HG03064 (cell line): ENCODE results near the gene RSAD1.

Source experiments
- ATAC-seq: cut with Tn5 transposase; IDR thresholded peaks from one replicate; pipeline ENCODE4 v1.9.1; 2021; ENCODE audit warnings: low read depth; ENCODE audit not compliant: unreplicated experiment

RSAD1 gene

GRCh38 chr17:50478391-50479381 lies at the start of gene RSAD1:
Gene RSAD1, plus strand, starts transcription at chr17:50478860. Its CDS starts 25 bp downstream, at chr17:50478885.
- peak; percentile 78 for ATAC-seq

- no peak for ATAC-seq
Observed at GRCh38 chr17:50429793-50430192, 48.9 kb upstream of the RSAD1 start.

GRCh38 chr17:50430821-50431618 lies 47.6 kb upstream of the RSAD1 start:
- ATAC-seq, result no peak

- ATAC-seq, result no peak
Observed at GRCh38 chr17:50432125-50432762, 46.4 kb upstream of the RSAD1 start.

- no peak for ATAC-seq
Observed at GRCh38 chr17:50437409-50437808, 41.3 kb upstream of the RSAD1 start.

GRCh38 chr17:50439008-50439407 lies 39.7 kb upstream of the RSAD1 start:
- no peak for ATAC-seq

- no peak for ATAC-seq
Observed at GRCh38 chr17:50440172-50440837, 38.4 kb upstream of the RSAD1 start.

- no peak for ATAC-seq
Observed at GRCh38 chr17:50440838-50441829, 37.5 kb upstream of the RSAD1 start.

DNA sequence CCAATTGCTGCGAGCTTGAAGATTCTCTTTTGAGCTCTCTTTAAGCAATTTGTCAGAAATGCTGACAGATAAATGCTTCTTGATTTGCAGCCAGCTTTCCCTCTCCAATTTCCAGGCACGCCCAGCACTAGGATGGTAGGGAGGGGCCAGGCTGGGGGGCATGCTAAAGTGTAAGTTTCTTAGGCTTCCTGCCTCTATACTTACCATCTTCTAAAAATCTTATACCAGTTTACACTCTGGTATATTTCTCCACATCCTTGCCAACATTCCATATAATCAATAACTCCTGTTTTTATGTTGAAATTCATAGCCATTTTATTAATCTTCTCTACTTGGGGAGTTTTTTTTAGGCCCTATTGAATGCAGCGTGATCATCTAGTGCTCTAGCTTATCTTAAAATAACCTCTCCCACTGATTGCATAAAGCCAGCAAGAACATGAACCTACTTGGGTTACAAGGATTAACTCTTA lies 35.1 kb upstream of the RSAD1 start:
- ATAC-seq, result no peak

DNA sequence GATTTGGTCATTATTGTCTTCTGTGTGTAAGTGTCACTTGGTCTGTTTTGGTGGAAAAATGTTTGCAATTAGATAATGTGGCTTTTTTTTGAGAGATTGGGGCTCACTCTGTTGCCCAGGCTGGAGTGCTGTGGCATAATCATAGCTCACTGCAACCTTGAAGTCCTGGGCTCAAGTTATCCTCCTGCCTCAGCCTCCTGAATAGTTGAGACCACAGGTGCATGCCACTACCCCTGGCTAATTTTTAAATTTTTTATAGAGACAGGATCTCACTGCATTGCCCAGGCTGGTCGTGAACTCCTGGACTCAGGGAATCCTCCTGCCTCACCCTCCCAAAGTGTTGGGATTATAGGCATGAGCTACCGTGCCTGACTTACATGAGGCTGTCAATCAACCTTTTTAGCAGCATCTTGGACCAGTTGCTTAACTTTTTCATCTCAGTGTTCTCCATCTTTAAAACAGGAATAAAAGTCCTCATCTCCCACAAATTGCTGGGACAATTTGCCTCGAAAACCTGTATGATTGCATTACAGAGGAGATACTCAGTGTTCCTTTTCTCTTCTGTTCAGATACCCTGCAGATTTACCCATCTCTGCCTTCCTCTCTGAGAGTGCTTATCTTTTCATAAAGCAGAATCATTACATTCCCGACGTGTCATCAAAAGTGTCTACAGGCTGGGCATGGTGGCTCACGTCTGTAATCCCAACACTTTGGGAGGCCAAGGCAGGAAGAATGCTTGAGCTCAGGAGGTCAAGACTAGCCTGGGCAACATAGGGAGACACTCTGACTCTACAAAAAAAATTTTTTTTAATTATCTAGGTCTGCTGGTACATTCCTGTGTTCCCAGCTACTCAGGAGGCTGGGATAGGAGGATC lies 33.6 kb upstream of the RSAD1 start:
- no peak for ATAC-seq

- ATAC-seq, result no peak
Observed at GRCh38 chr17:50445730-50446325, 32.8 kb upstream of the RSAD1 start.

DNA sequence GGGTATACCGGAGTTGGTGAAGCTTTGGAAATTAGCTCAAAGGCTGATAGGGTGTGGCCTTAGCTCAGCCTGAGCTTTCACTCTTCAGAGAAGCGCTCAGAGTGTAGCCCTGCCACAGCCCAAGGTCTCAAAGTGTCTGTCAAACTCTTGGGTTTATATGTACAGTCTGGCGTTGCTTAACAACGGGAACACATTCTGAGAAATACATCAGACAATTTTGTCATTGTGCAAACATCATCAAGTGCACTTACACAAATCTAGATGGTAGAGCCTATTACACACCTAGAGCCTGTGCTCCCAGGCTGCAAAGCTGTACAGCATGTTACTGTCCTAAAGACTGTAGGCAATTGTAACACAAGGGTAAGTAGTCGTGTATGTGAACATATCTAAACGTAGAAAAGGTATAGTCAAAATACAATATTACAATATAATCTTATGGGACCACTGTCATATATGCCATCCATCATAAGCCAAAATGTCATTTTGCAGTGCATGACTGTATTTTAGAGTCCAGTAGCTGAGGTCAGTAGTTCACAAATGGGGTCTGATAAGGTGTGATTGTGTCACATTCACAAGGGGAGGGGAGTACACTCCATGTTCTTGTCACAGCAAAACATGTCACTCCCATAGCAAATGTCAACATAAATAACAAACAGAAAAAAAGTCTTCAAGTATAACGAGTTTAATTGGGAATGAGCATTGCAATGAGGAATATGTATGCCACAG lies 30.6 kb upstream of the RSAD1 start:
- ATAC-seq, result no peak

GRCh38 chr17:50448643-50449042 lies 30.0 kb upstream of the RSAD1 start:
- no peak for ATAC-seq

DNA sequence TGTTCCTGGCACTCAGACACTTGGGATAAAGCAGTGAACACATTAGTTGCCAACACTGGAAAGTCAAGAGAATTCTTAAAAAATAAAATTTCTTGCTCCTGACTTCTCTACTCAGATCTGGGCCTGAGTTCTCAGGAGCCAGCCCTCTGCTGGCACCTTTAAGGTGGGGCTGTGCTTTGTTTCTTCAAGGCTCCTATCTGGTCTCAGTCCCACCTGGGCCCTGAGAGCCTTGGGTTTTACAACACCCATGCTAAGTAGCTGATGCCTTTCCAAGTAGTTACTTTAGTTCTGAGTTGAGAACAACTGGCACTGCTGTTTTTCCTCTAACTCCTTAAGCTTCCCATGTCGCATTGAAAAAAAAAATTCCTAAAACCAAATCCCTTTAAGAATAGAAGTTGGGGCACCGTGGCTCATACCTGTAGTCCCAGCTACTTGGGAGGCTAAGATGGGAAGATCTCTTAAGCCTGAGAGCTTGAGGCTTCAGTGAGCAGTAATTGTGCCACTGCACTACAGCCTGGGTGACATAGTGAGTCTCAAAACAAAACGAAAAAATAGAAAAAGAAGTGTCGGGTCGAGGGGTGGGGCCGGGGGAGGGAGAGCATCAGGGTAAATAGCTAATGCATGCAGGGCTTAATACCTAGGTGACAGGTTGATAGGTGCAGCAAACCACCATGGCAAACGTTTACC lies 26.6 kb upstream of the RSAD1 start:
- ATAC-seq, result no peak

DNA sequence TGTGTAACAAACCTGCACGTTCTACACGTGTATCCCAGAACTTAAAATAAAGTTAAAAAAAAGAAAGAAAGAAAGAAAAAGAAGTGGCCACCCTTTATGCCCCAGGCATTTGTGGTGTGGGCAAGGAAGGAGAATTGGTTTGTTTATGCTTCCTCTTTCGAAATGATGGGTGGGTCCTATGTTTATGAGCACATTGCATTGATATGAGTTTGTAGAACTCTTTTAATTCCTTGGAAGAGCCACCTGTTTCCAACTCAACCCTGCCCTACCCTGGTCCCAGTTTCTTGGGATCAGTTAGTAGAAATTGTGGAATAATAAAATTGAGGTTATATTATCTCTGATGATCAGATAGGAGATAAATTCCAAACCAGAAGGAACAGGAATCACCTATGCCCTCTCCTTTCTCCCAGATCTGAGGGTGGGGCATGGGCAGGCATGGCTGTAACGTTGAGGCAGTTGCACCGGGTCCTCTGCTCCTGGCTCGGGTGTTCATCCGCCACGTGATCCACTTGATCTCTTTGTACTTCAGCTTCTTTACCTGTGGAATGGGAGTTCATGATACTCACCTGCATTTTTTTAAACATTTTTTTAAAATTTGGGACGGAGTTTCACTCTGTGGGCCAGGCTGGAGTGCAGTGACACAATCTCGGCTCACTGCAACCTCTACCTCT lies 25.9 kb upstream of the RSAD1 start:
- no peak for ATAC-seq

DNA sequence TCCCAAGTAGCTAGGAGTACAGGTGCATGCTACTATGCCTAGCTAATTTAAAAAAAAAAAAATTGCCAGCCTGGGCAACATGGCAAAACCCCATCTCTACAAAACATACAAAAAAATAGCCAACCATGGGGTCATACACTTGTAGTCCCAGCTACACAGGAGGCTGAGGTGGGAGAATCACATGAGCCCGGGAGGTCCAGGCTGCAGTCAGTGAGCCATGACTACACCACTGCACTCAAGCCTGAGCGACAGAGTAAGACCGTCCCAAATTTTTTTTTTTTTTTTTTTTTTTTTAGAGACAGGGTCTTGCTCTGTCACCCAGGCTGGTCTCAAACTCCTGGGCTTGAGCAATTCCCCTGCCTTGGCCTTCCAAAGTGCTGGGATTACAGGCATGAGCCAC lies 24.8 kb upstream of the RSAD1 start:
- ATAC-seq, result no peak
